GM12878 (cell line): ENCODE measurements around the gene C19orf73. TPM values are rescaled to one million over a fixed set of nuclear protein-coding genes. Genes with fewer than 3 reads are reported as not detected.

Experiments used
- BACH1 ChIP-seq: fragments of 450-650 bp; IDR thresholded peaks from 2 replicates; pipeline ENCODE4 v1.6.1; 2017; ENCODE audit warnings: mild to moderate bottlenecking, borderline replicate concordance
- BCLAF1 ChIP-seq: fragments of 450-650 bp; IDR thresholded peaks from 2 replicates; pipeline ENCODE4 v1.6.1; 2017; ENCODE audit warnings: antibody characterized with exemption, mild to moderate bottlenecking, moderate library complexity
- BMI1 ChIP-seq: fragments of 450-650 bp; IDR thresholded peaks from 2 replicates; pipeline ENCODE4 v1.6.1; 2016; ENCODE audit warnings: mild to moderate bottlenecking, moderate library complexity, borderline replicate concordance
- CHD4 ChIP-seq: fragments of 200-600 bp; sonication (generic); IDR thresholded peaks from 2 replicates; pipeline ENCODE4 v1.6.1; 2016; ENCODE audit warnings: mild to moderate bottlenecking
- CREB1 ChIP-seq: IDR thresholded peaks from 2 replicates; pipeline ENCODE4 v1.6.1; 2012; ENCODE audit warnings: low read depth, mild to moderate bottlenecking, inconsistent platforms
- ESRRA ChIP-seq: IDR thresholded peaks from 2 replicates; pipeline ENCODE4 v1.6.1; 2012; ENCODE audit warnings: mild to moderate bottlenecking, low read length, improper control_type of control experiment
- FOXK2 ChIP-seq: fragments of 450-650 bp; IDR thresholded peaks from 2 replicates; pipeline ENCODE4 v1.6.1; 2017; ENCODE audit warnings: mild to moderate bottlenecking, moderate library complexity
- GABPA ChIP-seq: IDR thresholded peaks from 2 replicates; pipeline ENCODE4 v1.6.1; 2014; ENCODE audit warnings: antibody characterized with exemption, low read depth, mild to moderate bottlenecking, inconsistent platforms
- GATAD2B ChIP-seq: fragments of 450-650 bp; conservative IDR thresholded peaks from 2 replicates; pipeline ENCODE4 v1.6.1; 2017; ENCODE audit warnings: low read depth, mild to moderate bottlenecking, moderate library complexity
- HDGF ChIP-seq: fragments of 450-650 bp; IDR thresholded peaks from 2 replicates; pipeline ENCODE4 v1.6.1; 2016; ENCODE audit warnings: antibody characterized with exemption
- IRF3 ChIP-seq: fragments of 450-650 bp; IDR thresholded peaks from 2 replicates; pipeline ENCODE4 v1.6.1; 2014; ENCODE audit warnings: mild to moderate bottlenecking
- NFXL1 ChIP-seq: fragments of 450-650 bp; IDR thresholded peaks from 2 replicates; pipeline ENCODE4 v1.6.1; 2017; ENCODE audit warnings: antibody characterized with exemption, mild to moderate bottlenecking, borderline replicate concordance
- NFYB ChIP-seq: IDR thresholded peaks from 2 replicates; pipeline ENCODE4 v1.6.1; 2011; ENCODE audit warnings: low read depth, mild to moderate bottlenecking, low read length, improper control_type of control experiment, moderate library complexity; ENCODE audit not compliant: insufficient read depth
- PAX5 ChIP-seq: IDR thresholded peaks from 2 replicates; pipeline ENCODE4 v1.6.1; 2011; ENCODE audit warnings: low read depth, low read length, borderline replicate concordance
- PKNOX1 ChIP-seq: fragments of 450-650 bp; IDR thresholded peaks from 2 replicates; pipeline ENCODE4 v1.6.1; 2016; ENCODE audit warnings: mild to moderate bottlenecking
- POLR2A ChIP-seq: IDR thresholded peaks from 2 replicates; pipeline ENCODE4 v1.6.1; 2011; ENCODE audit warnings: low read depth, mild to moderate bottlenecking, low read length
- POLR2AphosphoS5 ChIP-seq: IDR thresholded peaks from 2 replicates; pipeline ENCODE4 v1.6.1; 2011; ENCODE audit warnings: mild to moderate bottlenecking, low read length, inconsistent platforms
- RB1 ChIP-seq: fragments of 450-650 bp; formaldehyde crosslinking; IDR thresholded peaks from 2 replicates; pipeline ENCODE4 v1.6.1; 2017; ENCODE audit warnings: mild to moderate bottlenecking, borderline replicate concordance
- SIN3A ChIP-seq: IDR thresholded peaks from 2 replicates; pipeline ENCODE4 v1.6.1; 2012; ENCODE audit warnings: low read depth, low read length, improper control_type of control experiment
- SMAD5 ChIP-seq: IDR thresholded peaks from 2 replicates; pipeline ENCODE4 v1.6.1; 2016; ENCODE audit warnings: antibody characterized with exemption, low read depth
- SMC3 ChIP-seq: IDR thresholded peaks from 2 replicates; pipeline ENCODE4 v1.6.1; 2011; ENCODE audit warnings: low read length, improper control_type of control experiment, borderline replicate concordance
- STAT1 ChIP-seq: fragments of 450-650 bp; conservative IDR thresholded peaks from 2 replicates; pipeline ENCODE4 v1.6.1; 2014; ENCODE audit warnings: antibody characterized with exemption, mild to moderate bottlenecking
- TAF1 ChIP-seq: IDR thresholded peaks from 2 replicates; pipeline ENCODE4 v1.6.1; 2011; ENCODE audit warnings: mild to moderate bottlenecking, low read depth, low read length, borderline replicate concordance
- TCF3 ChIP-seq: IDR thresholded peaks from 2 replicates; pipeline ENCODE4 v1.6.1; 2012; ENCODE audit warnings: low read depth, mild to moderate bottlenecking, low read length, borderline replicate concordance; ENCODE audit not compliant: insufficient read depth
- WRNIP1 ChIP-seq: IDR thresholded peaks from 2 replicates; pipeline ENCODE4 v1.6.1; 2011; ENCODE audit warnings: low read depth, low read length, improper control_type of control experiment, borderline replicate concordance
- YY1 ChIP-seq: IDR thresholded peaks from 2 replicates; pipeline ENCODE4 v1.6.1; 2011; ENCODE audit warnings: low read depth, mild to moderate bottlenecking, low read length
- ZNF207 ChIP-seq: fragments of 450-650 bp; IDR thresholded peaks from 2 replicates; pipeline ENCODE4 v1.6.1; 2014; ENCODE audit warnings: antibody characterized with exemption, mild to moderate bottlenecking, borderline replicate concordance
- ZNF24 ChIP-seq: fragments of 450-650 bp; IDR thresholded peaks from 2 replicates; pipeline ENCODE4 v1.6.1; 2017; ENCODE audit warnings: antibody characterized with exemption, mild to moderate bottlenecking
- polyA plus RNA-seq, 11 experiments: library from polyadenylated mRNA; depleted of rRNA in 4 of 11; unstranded in 6 of 11; stranded (reverse) in 5 of 11; fragments of >200 nt; fragmentation: Nextera tagmentation in 4 of 11; fragmentation: Illumina TruSeq in 1 of 11; extraction: Ambion mirVana in 4 of 11; extraction: Trizol in 1 of 11; gene quantifications; 1 replicate in 1 of 11; 2 replicates in 10 of 11; pipeline versions ENCODE4 v1.2.1 to v1.2.3, GENCODE V29; 2011 to 2016; ENCODE audit warnings: inconsistent platforms in 2 of 11, missing spikeins in 2 of 11, low read depth in 1 of 11
- total RNA-seq, 4 experiments: library from RNA; depleted of rRNA in 3 of 4; stranded (reverse); fragments of >200 nt in 3 of 4; fragmentation: Illumina TruSeq in 1 of 4; extraction: Trizol in 1 of 4; gene quantifications; 2 replicates each; pipeline versions ENCODE4 v1.2.1 to v1.2.3, GENCODE V29; 2013 to 2021

C19orf73 gene
- total and polyA plus RNA-seq, 10 of the 15 experiments (the other 5 are each of a cell fraction or from before 2014, with no cell fraction given): 0.20 to 2.0 (median 0.80) TPM

- TF ChIP-seq TAF1 (peak; percentile 95), SMAD5 (peak; percentile 95), CHD4 (no peak), ZNF24 (no peak), NFYB (0 out of 2 replicates have a peak, but pooled peaks have one; percentile 5), ZNF207 (peak; percentile 71; the same call in 1 of the 2 replicates), PAX5 (0 out of 2 replicates have a peak, but pooled peaks have one; percentile 40), SMC3 (no peak), ESRRA (peak; percentile 79; the same call in 1 of the 2 replicates), BCLAF1 (no peak; the same call in 1 of the 2 replicates), IRF3 (no peak), RB1 (peak; percentile 94; the same call in 1 of the 2 replicates), POLR2AphosphoS5 (peak; percentile 96), GABPA (no peak), CREB1 (peak; percentile 72), FOXK2 (peak; percentile 39; the same call in 1 of the 2 replicates), YY1 (peak; percentile 66; the same call in 1 of the 2 replicates), BMI1 (no peak), NFXL1 (no peak), HDGF (peak; percentile 62; the same call in 1 of the 2 replicates), WRNIP1 (0 out of 2 replicates have a peak, but pooled peaks have one; percentile 46), GATAD2B (peak; percentile 81; the same call in 1 of the 2 replicates), STAT1 (0 out of 2 replicates have a peak, but pooled peaks have one; percentile 49), BACH1 (peak; percentile 84), POLR2A (peak; percentile 100), SIN3A (peak; percentile 71; the same call in 1 of the 2 replicates), TCF3 (0 out of 2 replicates have a peak, but pooled peaks have one; percentile 60), PKNOX1 (peak; percentile 31; the same call in 1 of the 2 replicates)
Observed at GRCh38 chr19:49085020-49085867, 33.7 kb downstream of the C19orf73 start, which contains the start of gene SNRNP70 (continued).
